Gastroesophageal sphincter (tissue), 4 donors: ENCODE data around the gene ADGRG1. TPM values are rescaled to one million over a fixed set of nuclear protein-coding genes. Genes with fewer than 3 reads are reported as not detected.
A peak's percentile ranks its signal among the peaks of the same experiment; 100 is the strongest.

Experiments
- ATAC-seq: fragments of 150-250 bp; one replicate; pipeline ENCODE4 v1.9.1; 2016; ENCODE audit warnings: mild to moderate bottlenecking, moderate library complexity
- H3K27ac ChIP-seq, 4 donors: fragments of 200-600 bp; sonication (generic) in 3 of 4; 1 replicate in 3 of 4; 2 replicates in 1 of 4; pipeline ENCODE4 v1.5.1; 2016 to 2019
- H3K27me3 ChIP-seq: fragments of 200-600 bp; sonication (generic); one replicate; pipeline ENCODE4 v1.5.1; 2019
- H3K36me3 ChIP-seq, 2 donors: fragments of 200-600 bp; sonication (generic); one replicate each; pipeline ENCODE4 v1.5.1; 2019; ENCODE audit warnings: control low read depth in 1 of 2
- H3K4me1 ChIP-seq, 3 donors: fragments of 200-600 bp; sonication (generic); 1 replicate in 2 of 3; 2 replicates in 1 of 3; pipeline ENCODE4 v1.5.1; 2016 to 2019; ENCODE audit warnings: control low read depth in 2 of 3
- H3K4me3 ChIP-seq, 2 donors: fragments of 200-600 bp; sonication (generic); one replicate each; pipeline ENCODE4 v1.5.1; 2019; ENCODE audit warnings: mild to moderate bottlenecking in 1 of 2, moderate library complexity in 1 of 2
- H3K9me3 ChIP-seq, 3 donors: fragments of 200-600 bp; sonication (generic); one replicate each; pipeline ENCODE4 v1.5.1; 2017 to 2019; ENCODE audit warnings: control low read depth in 2 of 3
- EP300 ChIP-seq: sonication (generic); formaldehyde crosslinking; IDR thresholded peaks from one replicate; pipeline ENCODE4 v1.6.1; 2017; ENCODE audit warnings: antibody characterized with exemption, mild to moderate bottlenecking
- POLR2A ChIP-seq, 2 donors: fragments of 450-650 bp; IDR thresholded peaks; one replicate each; pipeline ENCODE4 v1.6.1; 2017; ENCODE audit warnings: antibody characterized with exemption in 2 of 2, mild to moderate bottlenecking in 2 of 2, moderate library complexity in 1 of 2
- POLR2AphosphoS5 ChIP-seq: sonication (generic); formaldehyde crosslinking; IDR thresholded peaks from one replicate; pipeline ENCODE4 v1.6.1; 2017; ENCODE audit warnings: antibody characterized with exemption
- WGBS, 2 donors: methylation state at CpG; one replicate each; pipeline ENCODE4 v1.1.5; 2018; ENCODE audit warnings: low coverage in 1 of 2; 5-methylcytosine and 5-hydroxymethylcytosine counted together
- total RNA-seq, 4 donors: library from RNA; depleted of rRNA; stranded (reverse); fragments of >200 nt; gene quantifications; one replicate each; pipeline ENCODE4 v1.1.0, GENCODE V29; 2016
- TF ChIP-seq, protein P1 (sequence below), 4 experiments: fragments of 200-600 bp in 2 of 4; fragments of 450-650 bp in 2 of 4; sonication (generic) in 1 of 4; IDR thresholded peaks; one replicate each; pipeline ENCODE4 v1.5.1; 2017 to 2019; ENCODE audit warnings: antibody characterized with exemption in 4 of 4, mild to moderate bottlenecking in 2 of 4, moderate library complexity in 2 of 4

ADGRG1 gene
- total RNA-seq, 4 donors from 2014 or later: 7.0 to 20.1 (median 12.6) TPM

DNA sequence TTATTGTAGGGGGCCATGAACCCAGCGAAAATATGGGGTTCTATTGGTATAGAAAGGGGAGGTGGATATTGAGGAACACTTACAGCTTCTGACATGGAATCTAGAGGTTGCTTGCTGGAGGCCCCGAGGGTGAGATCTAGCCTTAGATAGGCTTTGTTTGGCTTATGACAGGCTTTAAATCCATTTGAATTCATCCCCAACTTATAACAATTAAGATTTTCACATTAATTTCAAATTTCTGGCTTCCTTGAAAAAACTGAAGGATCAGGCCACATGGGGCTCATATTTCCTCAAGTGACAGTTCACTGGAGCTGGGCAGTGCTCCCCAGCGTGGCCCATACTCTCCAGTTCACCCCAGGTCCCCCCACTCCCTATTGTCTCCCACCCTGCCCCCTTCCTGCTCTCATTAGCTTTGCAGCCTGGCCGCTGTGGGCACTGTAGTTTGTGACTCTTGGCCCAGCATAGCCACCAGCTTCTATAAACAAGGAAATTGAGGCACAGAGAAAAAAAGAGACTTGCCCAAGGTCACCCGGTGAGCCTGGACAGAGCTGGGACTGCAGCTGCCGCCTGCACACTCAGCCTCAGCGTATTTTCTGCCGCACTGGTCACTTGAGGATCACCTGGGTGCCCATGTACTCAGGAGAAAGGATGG, 19.8 kb upstream of the ADGRG1 start:
- H3K4me1 ChIP-seq: no peaks in the 10 kb centered on the region
- TF ChIP-seq, protein P1, sequence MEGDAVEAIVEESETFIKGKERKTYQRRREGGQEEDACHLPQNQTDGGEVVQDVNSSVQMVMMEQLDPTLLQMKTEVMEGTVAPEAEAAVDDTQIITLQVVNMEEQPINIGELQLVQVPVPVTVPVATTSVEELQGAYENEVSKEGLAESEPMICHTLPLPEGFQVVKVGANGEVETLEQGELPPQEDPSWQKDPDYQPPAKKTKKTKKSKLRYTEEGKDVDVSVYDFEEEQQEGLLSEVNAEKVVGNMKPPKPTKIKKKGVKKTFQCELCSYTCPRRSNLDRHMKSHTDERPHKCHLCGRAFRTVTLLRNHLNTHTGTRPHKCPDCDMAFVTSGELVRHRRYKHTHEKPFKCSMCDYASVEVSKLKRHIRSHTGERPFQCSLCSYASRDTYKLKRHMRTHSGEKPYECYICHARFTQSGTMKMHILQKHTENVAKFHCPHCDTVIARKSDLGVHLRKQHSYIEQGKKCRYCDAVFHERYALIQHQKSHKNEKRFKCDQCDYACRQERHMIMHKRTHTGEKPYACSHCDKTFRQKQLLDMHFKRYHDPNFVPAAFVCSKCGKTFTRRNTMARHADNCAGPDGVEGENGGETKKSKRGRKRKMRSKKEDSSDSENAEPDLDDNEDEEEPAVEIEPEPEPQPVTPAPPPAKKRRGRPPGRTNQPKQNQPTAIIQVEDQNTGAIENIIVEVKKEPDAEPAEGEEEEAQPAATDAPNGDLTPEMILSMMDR (IDR thresholded peaks at IDR 0.05): no peak
- TF ChIP-seq EP300: no peak
- H3K27me3 ChIP-seq: peaks cover 36% of the 10 kb centered on the region
- H3K27ac ChIP-seq: no peak overlapping the region
- H3K4me3 ChIP-seq: no peak overlapping the region
- no peak for ATAC-seq
- WGBS, 2 donors: 87 to 93% methylated on average over 4 to 8 of the region's 8 CpGs
- H3K36me3 ChIP-seq: no peaks in the 10 kb centered on the region
- H3K9me3 ChIP-seq: no peaks in the 10 kb centered on the region

DNA sequence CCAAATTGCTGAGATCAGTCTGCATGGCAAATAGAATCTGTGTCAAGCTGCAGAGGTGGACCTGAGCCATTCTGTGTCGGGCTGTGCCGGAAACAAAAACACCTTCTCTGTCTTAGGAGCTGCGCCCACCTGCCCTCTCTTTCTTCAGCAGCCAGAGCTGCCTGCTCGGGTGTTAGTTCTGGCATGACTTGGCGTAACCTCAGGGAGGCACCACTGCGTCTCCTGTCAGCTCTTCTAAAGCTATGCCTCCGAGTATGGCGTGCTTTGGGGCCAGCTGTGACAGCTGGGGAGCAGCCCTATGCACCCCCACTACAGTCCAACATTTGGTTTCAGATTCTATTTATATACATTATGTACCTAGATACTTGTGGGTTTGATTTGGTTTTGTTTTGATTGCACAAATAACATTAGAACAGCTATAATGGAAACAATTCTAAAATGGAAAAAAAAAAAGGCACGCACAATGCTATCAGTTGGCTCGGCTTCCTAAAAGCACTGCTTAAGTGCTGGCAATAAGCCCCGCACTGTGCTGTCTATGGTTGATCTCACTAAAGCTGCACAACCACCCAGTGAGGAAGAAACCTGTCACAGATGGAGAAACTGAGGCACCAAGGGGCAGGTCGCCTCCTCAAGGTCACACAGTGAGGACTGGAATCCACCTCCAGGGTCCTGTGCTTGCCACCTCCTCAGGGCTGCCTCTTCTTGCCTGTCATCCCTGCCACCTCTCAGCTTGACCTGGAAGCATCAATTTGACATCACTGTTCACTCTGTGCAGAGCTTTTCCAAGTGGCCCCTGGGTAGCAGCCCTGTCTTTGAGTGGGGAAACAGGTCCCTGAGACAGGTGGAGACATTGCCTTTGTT, 18.7 kb upstream of the ADGRG1 start:
- Histone ChIP-seq H3K27me3 (peaks cover 24% of the 10 kb centered on the region), H3K27ac (no peak overlapping the region), H3K4me1 (no peaks in the 10 kb centered on the region), H3K9me3 (no peaks in the 10 kb centered on the region), H3K4me3 (no peak overlapping the region), H3K36me3 (no peaks in the 10 kb centered on the region)
- TF ChIP-seq EP300: no peak
- TF ChIP-seq, protein P1 (IDR thresholded peaks at IDR 0.05): peak in 1 of 4 experiments; percentile 18
- ATAC-seq: no peak
- WGBS, 2 donors: 16 to 63% methylated on average over 8 of the region's 12 CpGs

DNA sequence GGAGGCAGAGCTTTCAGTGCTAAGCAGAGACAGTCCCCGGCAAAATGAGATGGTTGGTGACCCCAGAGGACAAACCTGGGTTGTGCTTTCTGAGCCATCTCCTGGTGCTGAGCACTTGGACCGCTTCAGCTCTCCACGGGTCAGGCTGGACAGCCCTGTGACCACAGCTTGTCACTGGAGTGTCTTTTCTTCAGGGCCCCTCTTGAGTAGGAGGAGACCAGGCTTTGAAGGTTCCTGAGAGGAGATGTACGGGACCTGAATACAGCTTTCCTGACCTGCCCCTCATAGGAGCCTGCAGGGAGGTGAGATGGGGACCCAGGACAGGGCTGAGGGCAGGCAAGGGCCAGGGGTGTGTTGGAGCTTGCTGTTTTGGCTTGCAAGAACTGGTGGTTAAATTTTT, 17.8 kb upstream of the ADGRG1 start:
- H3K9me3 ChIP-seq: no peaks in the 10 kb centered on the region
- no peak overlapping the region for H3K27ac ChIP-seq
- peaks cover 21% of the 10 kb centered on the region for H3K27me3 ChIP-seq
- TF ChIP-seq POLR2AphosphoS5: no peak
- no peak overlapping the region for H3K4me3 ChIP-seq
- no peak for ATAC-seq
- WGBS, 2 donors: 70% methylated on average over 2 of the region's 4 CpGs; no CpG with 5 or more reads in 1 of the 2 donors
- H3K4me1 ChIP-seq: no peaks in the 10 kb centered on the region
- H3K36me3 ChIP-seq: no peaks in the 10 kb centered on the region

DNA sequence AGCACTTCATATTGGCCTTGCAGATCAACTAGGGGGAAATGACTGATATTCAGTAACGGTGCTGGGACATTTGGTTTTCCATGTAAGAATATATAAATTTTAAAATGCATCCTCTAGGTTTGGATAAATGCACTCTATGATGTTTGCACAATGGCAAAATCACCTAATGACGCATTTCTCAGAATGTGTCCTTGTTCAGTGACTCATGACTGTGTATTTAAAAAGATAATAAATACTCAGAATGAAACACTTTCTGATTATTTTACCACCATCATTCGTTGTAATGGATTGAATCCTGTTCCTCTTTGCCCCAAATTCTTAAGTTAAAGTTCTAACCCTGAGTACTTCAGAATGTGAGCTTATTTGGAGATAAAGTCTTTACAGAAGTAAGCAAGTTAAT, 17.2 kb upstream of the ADGRG1 start:
- no peak overlapping the region for H3K27ac ChIP-seq
- no peak overlapping the region for H3K4me3 ChIP-seq
- TF ChIP-seq POLR2AphosphoS5 (no peak), POLR2A (IDR thresholded peaks at IDR 0.05) (no peak), EP300 (no peak)
- TF ChIP-seq, protein P1 (IDR thresholded peaks at IDR 0.05): no peak
- no peaks in the 10 kb centered on the region for H3K4me1 ChIP-seq
- no peaks in the 10 kb centered on the region for H3K9me3 ChIP-seq
- H3K36me3 ChIP-seq: no peaks in the 10 kb centered on the region
- WGBS, 2 donors: 75% methylated on average over 2 to 3 of the region's 3 CpGs
- H3K27me3 ChIP-seq: peaks cover 21% of the 10 kb centered on the region
- no peak for ATAC-seq

DNA sequence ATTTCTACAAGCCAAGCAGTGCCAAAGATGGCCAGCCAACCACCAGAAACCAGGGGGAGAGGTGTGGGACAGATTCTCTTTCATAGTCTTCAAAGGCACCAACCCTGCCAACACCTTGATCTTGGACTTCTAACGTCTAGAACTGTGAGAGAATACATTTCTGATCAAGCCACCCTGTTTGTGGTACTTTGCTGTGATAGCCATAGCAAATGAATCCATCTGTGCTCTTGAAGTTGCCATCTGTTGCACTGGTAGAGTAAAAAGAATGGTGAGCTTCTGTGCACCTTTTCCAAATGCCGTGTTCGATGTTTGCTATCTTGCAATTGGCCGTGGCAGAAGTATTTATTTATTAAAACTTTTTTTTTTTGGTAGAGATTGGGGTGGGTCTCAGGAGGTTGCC, 16.7 kb upstream of the ADGRG1 start:
- WGBS, 2 donors: 83 to 88% methylated on average over 4 of the region's 4 CpGs
- no peak for ATAC-seq
- no peak overlapping the region for H3K4me3 ChIP-seq

More for the DNA sequence above, 16.7 kb upstream of the ADGRG1 start:
- H3K27me3 ChIP-seq: peaks cover 18% of the 10 kb centered on the region
- no peak overlapping the region for H3K27ac ChIP-seq
- TF ChIP-seq, protein P1 (IDR thresholded peaks at IDR 0.05): no peak
- TF ChIP-seq POLR2AphosphoS5 (no peak), POLR2A (IDR thresholded peaks at IDR 0.05) (no peak), EP300 (no peak)
- H3K9me3 ChIP-seq: no peaks in the 10 kb centered on the region
- no peaks in the 10 kb centered on the region for H3K4me1 ChIP-seq
- no peaks in the 10 kb centered on the region for H3K36me3 ChIP-seq
